Testis (tissue), 2 donors: Measurements from ENCODE around the gene EDA.

Source experiments
- POLR2A ChIP-seq: fragments of 450-650 bp; IDR thresholded peaks from one replicate; pipeline ENCODE4 v1.6.1; 2017; ENCODE audit warnings: antibody characterized with exemption, mild to moderate bottlenecking, moderate library complexity
- TF ChIP-seq, protein P1 (sequence below), 3 experiments: fragments of 450-650 bp in 2 of 3; fragments of 200-600 bp in 1 of 3; sonication (generic) in 1 of 3; IDR thresholded peaks; one replicate each; pipeline ENCODE4 v1.5.1; 2016 to 2019; ENCODE audit warnings: antibody characterized with exemption in 3 of 3, mild to moderate bottlenecking in 2 of 3, moderate library complexity in 1 of 3

DNA sequence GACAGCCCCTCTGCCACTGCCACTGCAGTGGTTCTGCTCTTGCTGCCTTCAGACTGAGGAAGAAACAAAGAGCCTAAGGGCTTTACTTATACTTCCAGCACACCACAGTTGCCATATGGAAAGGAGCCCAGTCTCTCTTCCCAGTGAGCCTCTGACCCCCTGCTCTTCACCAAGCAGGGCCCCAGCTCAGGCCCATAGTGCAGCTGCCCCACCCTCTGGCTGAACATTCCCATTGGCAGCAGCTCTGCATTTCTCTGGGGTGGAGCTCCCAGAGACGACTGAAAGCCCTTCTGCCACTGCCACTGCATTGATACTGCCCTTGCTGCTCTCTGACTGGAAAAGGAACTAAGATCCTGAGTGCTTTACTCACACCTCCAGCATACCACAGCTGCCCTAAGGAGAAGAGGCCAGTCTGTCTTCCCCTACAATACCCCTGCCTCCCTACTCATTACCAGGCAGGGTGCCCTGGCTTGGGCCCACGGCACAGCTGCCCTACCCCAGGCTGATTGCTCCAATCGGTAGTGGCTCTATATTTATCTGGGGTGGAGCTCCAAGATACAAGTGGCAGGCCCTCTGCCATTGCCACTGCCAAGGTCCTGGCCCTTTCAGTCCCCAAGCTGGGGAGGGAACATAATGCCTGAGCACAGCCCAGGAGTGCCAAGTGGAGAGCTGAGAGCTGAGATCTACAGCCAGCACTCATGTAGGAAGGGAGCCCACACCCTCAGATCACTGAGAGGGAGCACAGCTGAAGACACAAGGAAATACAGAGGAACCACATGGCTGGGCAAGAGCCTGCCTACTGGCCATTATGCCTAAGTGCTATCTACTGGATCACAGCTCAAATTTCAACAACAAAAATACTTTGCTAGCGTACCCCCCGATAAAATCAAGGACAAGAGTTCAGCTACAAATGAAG, 397.8 kb downstream of the EDA start:
- TF ChIP-seq, protein P1, sequence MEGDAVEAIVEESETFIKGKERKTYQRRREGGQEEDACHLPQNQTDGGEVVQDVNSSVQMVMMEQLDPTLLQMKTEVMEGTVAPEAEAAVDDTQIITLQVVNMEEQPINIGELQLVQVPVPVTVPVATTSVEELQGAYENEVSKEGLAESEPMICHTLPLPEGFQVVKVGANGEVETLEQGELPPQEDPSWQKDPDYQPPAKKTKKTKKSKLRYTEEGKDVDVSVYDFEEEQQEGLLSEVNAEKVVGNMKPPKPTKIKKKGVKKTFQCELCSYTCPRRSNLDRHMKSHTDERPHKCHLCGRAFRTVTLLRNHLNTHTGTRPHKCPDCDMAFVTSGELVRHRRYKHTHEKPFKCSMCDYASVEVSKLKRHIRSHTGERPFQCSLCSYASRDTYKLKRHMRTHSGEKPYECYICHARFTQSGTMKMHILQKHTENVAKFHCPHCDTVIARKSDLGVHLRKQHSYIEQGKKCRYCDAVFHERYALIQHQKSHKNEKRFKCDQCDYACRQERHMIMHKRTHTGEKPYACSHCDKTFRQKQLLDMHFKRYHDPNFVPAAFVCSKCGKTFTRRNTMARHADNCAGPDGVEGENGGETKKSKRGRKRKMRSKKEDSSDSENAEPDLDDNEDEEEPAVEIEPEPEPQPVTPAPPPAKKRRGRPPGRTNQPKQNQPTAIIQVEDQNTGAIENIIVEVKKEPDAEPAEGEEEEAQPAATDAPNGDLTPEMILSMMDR (IDR thresholded peaks at IDR 0.05): no peak
- no peak for TF ChIP-seq POLR2A
